Dermis blood vessel endothelial cell (primary cell): ENCODE results near the gene CRYAA. TPM values are rescaled to one million over a fixed set of nuclear protein-coding genes. Genes with fewer than 3 reads are reported as not detected.
A peak's percentile ranks its signal among the peaks of the same experiment; 100 is the strongest.
"Not testable (repeated sequence)": the region's sequence is repeated elsewhere in the genome, so short reads cannot be mapped to it uniquely, and the experiment has no call there.

Experiments
- DNase-seq: peaks from one replicate; pipeline ENCODE4 v3.0.0; 2010
- total RNA-seq: library from RNA; depleted of rRNA; stranded (reverse); fragments of >200 nt; gene quantifications from 2 replicates; pipeline ENCODE4 v1.2.3, GENCODE V29; 2014

CRYAA gene
- total RNA-seq, 1 donor from 2014 or later = not detected

GRCh38 chr21:43177043-43177906, 8.5 kb downstream of the CRYAA start:
- DNase-seq = not testable (repeated sequence)

- DNase-seq = not testable (repeated sequence)
Observed at GRCh38 chr21:43178175-43178826, 9.5 kb downstream of the CRYAA start.

- DNase-seq = not testable (repeated sequence)
Observed at GRCh38 chr21:43181033-43181432, 12.2 kb downstream of the CRYAA start.

- DNase-seq = not testable (repeated sequence)
Observed at GRCh38 chr21:43187268-43187667, 18.5 kb downstream of the CRYAA start.

GRCh38 chr21:43187715-43188114, 18.9 kb downstream of the CRYAA start:
- no peak for DNase-seq

- DNase-seq = no peak
Observed at GRCh38 chr21:43188181-43188580, 19.4 kb downstream of the CRYAA start.

- DNase-seq = no peak
Observed at GRCh38 chr21:43188592-43189210, 19.9 kb downstream of the CRYAA start.

GRCh38 chr21:43189936-43190335, 21.1 kb downstream of the CRYAA start:
- DNase-seq = no peak

GRCh38 chr21:43190544-43190943, 21.7 kb downstream of the CRYAA start:
- no peak for DNase-seq

GRCh38 chr21:43190951-43191350, 22.1 kb downstream of the CRYAA start:
- no peak for DNase-seq

GRCh38 chr21:43191521-43191920, 22.7 kb downstream of the CRYAA start:
- DNase-seq = no peak

GRCh38 chr21:43191971-43192370, 23.2 kb downstream of the CRYAA start:
- DNase-seq = no peak

- DNase-seq = no peak
Observed at GRCh38 chr21:43192501-43193081, 23.8 kb downstream of the CRYAA start.

GRCh38 chr21:43193088-43193650, 24.4 kb downstream of the CRYAA start:
- no peak for DNase-seq

GRCh38 chr21:43193651-43194302, 25.0 kb downstream of the CRYAA start:
- no peak for DNase-seq

GRCh38 chr21:43194303-43195120, 25.7 kb downstream of the CRYAA start:
- DNase-seq = no peak

GRCh38 chr21:43195121-43196021, 26.6 kb downstream of the CRYAA start:
- DNase-seq = peak; percentile 24

- DNase-seq = no peak
Observed at GRCh38 chr21:43196826-43197225, 28.0 kb downstream of the CRYAA start.

- DNase-seq = no peak
Observed at GRCh38 chr21:43198376-43198775, 29.6 kb downstream of the CRYAA start.

- no peak for DNase-seq
Observed at GRCh38 chr21:43201491-43201890, 32.7 kb downstream of the CRYAA start.
